IMR-90 (cell line): ENCODE data around the gene RCN2. TPM values are rescaled to one million over a fixed set of nuclear protein-coding genes. Genes with fewer than 3 reads are reported as not detected.
"Not testable (repeated sequence)": the region's sequence is repeated elsewhere in the genome, so short reads cannot be mapped to it uniquely, and the experiment has no call there.

Source experiments
- ATAC-seq: fragments of 200-7000 bp; cut with Tn5 transposase; 2 replicates; pipeline ENCODE4 v1.9.1; 2020; ENCODE audit warnings: low read depth, mild to moderate bottlenecking, moderate library complexity
- BruUV-seq: library from RNA; stranded (reverse); fragments of 400-500 nt; replicated peaks from 2 replicates; lab custom pipeline; 2021; lab: Mats Ljungman, UMichigan
- CTCF ChIA-PET: fragments of 300-600 bp; formaldehyde crosslinking; extraction: SDS; loops from one replicate; lab custom pipeline; 2021; ENCODE audit warnings: antibody characterized with exemption; lab: Yijun Ruan, JAX
- POLR2A ChIA-PET: fragments of 300-600 bp; sonication (Branson Sonifier 250); formaldehyde crosslinking; loops from one replicate; lab custom pipeline; 2022; ENCODE audit warnings: antibody characterized with exemption; ENCODE audit not compliant: unreplicated experiment; lab: Charles Lee
- DNase-seq: peaks from one replicate; pipeline ENCODE4 v3.0.0; 2013
- H2AFZ ChIP-seq: replicated peaks from 2 replicates; pipeline ENCODE3; 2013; ENCODE audit warnings: low read length, mild to moderate bottlenecking; ENCODE audit not compliant: poor library complexity
- H2AK5ac ChIP-seq: 2 replicates; pipeline ENCODE4 v1.6.1; 2013; ENCODE audit warnings: low read depth, low read length, inconsistent platforms
- H2AK9ac ChIP-seq: replicated peaks from 2 replicates; pipeline ENCODE3; 2013; ENCODE audit warnings: mild to moderate bottlenecking, low read depth, low read length, moderate library complexity; ENCODE audit not compliant: poor library complexity
- H2BK120ac ChIP-seq: 2 replicates; pipeline ENCODE4 v1.6.1; 2013; ENCODE audit warnings: low read depth, low read length, inconsistent platforms
- H2BK15ac ChIP-seq: 3 replicates; pipeline ENCODE4 v1.6.1; 2013; ENCODE audit warnings: low read depth, low read length, inconsistent platforms
- H2BK20ac ChIP-seq: 2 replicates; pipeline ENCODE4 v1.6.1; 2013; ENCODE audit warnings: low read depth, mild to moderate bottlenecking, inconsistent platforms, low read length, moderate library complexity
- H2BK5ac ChIP-seq: 2 replicates; pipeline ENCODE4 v1.6.1; 2013; ENCODE audit warnings: mild to moderate bottlenecking, low read depth, low read length, inconsistent platforms; ENCODE audit not compliant: poor library complexity, severe bottlenecking
- H3K14ac ChIP-seq: replicated peaks from 2 replicates; pipeline ENCODE4 v1.6.1; 2013; ENCODE audit warnings: low read depth, low read length, inconsistent platforms
- H3K18ac ChIP-seq: 2 replicates; pipeline ENCODE4 v1.6.1; 2013; ENCODE audit warnings: low read depth, low read length, control low read depth
- H3K23ac ChIP-seq: 2 replicates; pipeline ENCODE4 v1.6.1; 2013; ENCODE audit warnings: low read depth, low read length, inconsistent platforms
- H3K27ac ChIP-seq: 2 replicates; pipeline ENCODE4 v1.5.1; 2013; ENCODE audit warnings: mild to moderate bottlenecking, control low read depth, low read length; ENCODE audit not compliant: insufficient read depth
- H3K27me3 ChIP-seq: 2 replicates; pipeline ENCODE4 v1.6.1; 2013; ENCODE audit warnings: low read length; ENCODE audit not compliant: control insufficient read depth, insufficient read depth
- H3K36me3 ChIP-seq: 2 replicates; pipeline ENCODE4 v1.6.1; 2013; ENCODE audit warnings: low read length, mixed read lengths; ENCODE audit not compliant: control insufficient read depth, insufficient read depth
- H3K4ac ChIP-seq: 2 replicates; pipeline ENCODE4 v1.6.1; 2013; ENCODE audit warnings: low read depth, low read length, inconsistent platforms
- H3K4me1 ChIP-seq: 2 replicates; pipeline ENCODE4 v1.6.1; 2013; ENCODE audit warnings: low read length, mixed read lengths; ENCODE audit not compliant: control insufficient read depth, insufficient read depth
- H3K4me2 ChIP-seq: 2 replicates; pipeline ENCODE4 v1.6.1; 2013; ENCODE audit warnings: low read depth, mild to moderate bottlenecking, control low read depth, low read length, moderate library complexity
- H3K4me3 ChIP-seq: 2 replicates; pipeline ENCODE4 v1.5.1; 2013; ENCODE audit warnings: low read depth, mild to moderate bottlenecking, control low read depth, low read length, moderate library complexity; ENCODE audit not compliant: insufficient read depth
- H3K56ac ChIP-seq: 2 replicates; pipeline ENCODE4 v1.6.1; 2013; ENCODE audit warnings: low read length, inconsistent platforms; ENCODE audit not compliant: insufficient read depth; ENCODE audit errors: extremely low read depth
- H3K79me1 ChIP-seq, 2 experiments: 2 replicates each; pipeline ENCODE4 v1.6.1; 2013; ENCODE audit warnings: low read length in 2 of 2, inconsistent platforms in 1 of 2, low read depth in 1 of 2
- H3K9ac ChIP-seq: 2 replicates; pipeline ENCODE4 v1.6.1; 2013; ENCODE audit warnings: low read depth, low read length, control low read depth
- H3K9me1 ChIP-seq: 2 replicates; pipeline ENCODE4 v1.6.1; 2013; ENCODE audit warnings: low read length, inconsistent platforms; ENCODE audit not compliant: insufficient read depth
- H3K9me3 ChIP-seq: 2 replicates; pipeline ENCODE4 v1.6.1; 2013; ENCODE audit warnings: low read length; ENCODE audit not compliant: control insufficient read depth, insufficient read depth
- H4K20me1 ChIP-seq: 2 replicates; pipeline ENCODE4 v1.6.1; 2013; ENCODE audit warnings: low read length, inconsistent platforms; ENCODE audit not compliant: insufficient read depth
- H4K5ac ChIP-seq: 2 replicates; pipeline ENCODE4 v1.6.1; 2013; ENCODE audit warnings: mild to moderate bottlenecking, low read depth, low read length, control low read depth
- H4K8ac ChIP-seq, 2 experiments: 2 replicates each; pipeline ENCODE4 v1.6.1; 2013; ENCODE audit warnings: low read depth in 2 of 2, low read length in 2 of 2, control low read depth in 1 of 2, inconsistent platforms in 1 of 2
- H4K91ac ChIP-seq: 2 replicates; pipeline ENCODE4 v1.6.1; 2013; ENCODE audit warnings: low read depth, low read length, inconsistent platforms; ENCODE audit not compliant: insufficient read depth
- CEBPB ChIP-seq: IDR thresholded peaks from 2 replicates; pipeline ENCODE4 v1.6.1; 2012; ENCODE audit warnings: low read depth, low read length, improper control_type of control experiment
- CHD1 ChIP-seq: IDR thresholded peaks from 2 replicates; pipeline ENCODE4 v1.6.1; 2012; ENCODE audit warnings: low read depth, low read length, improper control_type of control experiment
- FOS ChIP-seq: fragments of 150-350 bp; IDR thresholded peaks from 2 replicates; pipeline ENCODE4 v1.6.1; 2016; ENCODE audit warnings: low read depth, low read length
- NFE2L2 ChIP-seq: fragments of 150-350 bp; IDR thresholded peaks from 2 replicates; pipeline ENCODE4 v1.6.1; 2016; ENCODE audit warnings: low read depth, mild to moderate bottlenecking, low read length
- RCOR1 ChIP-seq: IDR thresholded peaks from 2 replicates; pipeline ENCODE4 v1.6.1; 2012; ENCODE audit warnings: mild to moderate bottlenecking, low read length, improper control_type of control experiment; ENCODE audit not compliant: insufficient replicate concordance
- RFX5 ChIP-seq: IDR thresholded peaks from 2 replicates; pipeline ENCODE4 v1.8.0; 2012; ENCODE audit warnings: low read depth, mild to moderate bottlenecking, low read length, moderate library complexity
- WGBS, 2 experiments: methylation state at CpG; one replicate each; pipeline versions ENCODE4 v1.1.5 to v1.1.7; 2013; ENCODE audit warnings: missing lambda C conversion rate in 2 of 2; ENCODE audit not compliant: insufficient read length in 1 of 2; ENCODE audit errors: extremely low coverage in 2 of 2; 5-methylcytosine and 5-hydroxymethylcytosine counted together
- dilution Hi-C: fragments of 300-500 bp; cut with HindIII; formaldehyde crosslinking; loops from one replicate; pipeline ENCODE4 v1.14.3; 2018; ENCODE audit warnings: low sequenced_read_pairs; ENCODE audit not compliant: unreplicated experiment
- in situ Hi-C: fragments of 300-500 bp; cut with MboI; formaldehyde crosslinking; loops from 3 replicates; pipeline ENCODE4 v1.14.3; 2019; ENCODE audit warnings: low sequenced_read_pairs, inconsistent platforms, mixed read lengths
- intact Hi-C: fragments of 100-400 bp; cut with micrococcal nuclease; formaldehyde crosslinking; loops from 2 replicates; pipeline ENCODE4 v1.10.0; 2022
- polyA plus RNA-seq, 3 experiments: library from polyadenylated mRNA; depleted of rRNA; stranded (reverse); fragments of >200 nt; gene quantifications; 2 replicates each; pipeline ENCODE4 v1.2.3, GENCODE V29; 2012; ENCODE audit warnings: low replicate concordance in 1 of 3
- total RNA-seq: library from RNA; depleted of rRNA; stranded (reverse); fragments of >200 nt; gene quantifications from 2 replicates; pipeline ENCODE4 v1.2.3, GENCODE V29; 2012

The RCN2 gene
- total and polyA plus RNA-seq, 2 of the 4 experiments (the other 2 are of a cell fraction) = 12.0 to 56.5 TPM

GRCh38 chr15:76898102-76898501 lies 33.4 kb upstream of the RCN2 start:
- Histone ChIP-seq H2BK120ac (no peak overlapping the region), H2BK15ac (no peak overlapping the region), H2AK5ac (no peak overlapping the region), H2BK5ac (no peak overlapping the region), H4K5ac (no peak overlapping the region), H3K79me1 (peaks cover 24 to 28% of the 10 kb centered on the region in 2 experiments), H4K91ac (no peak overlapping the region), H3K4me1 (peaks cover 1% of the 10 kb centered on the region; the same call in 1 of the 2 replicates), H3K27ac (no peak overlapping the region), H3K27me3 (no peaks in the 10 kb centered on the region), H3K9me1 (no peaks in the 10 kb centered on the region), H4K20me1 (no peaks in the 10 kb centered on the region; the same call in none of the 2 replicates), H3K23ac (no peak overlapping the region), H2AFZ (no peak overlapping the region), H3K14ac (no peak overlapping the region), H3K18ac (no peak overlapping the region), H3K4me3 (no peak overlapping the region), H3K56ac (no peak overlapping the region), H3K9me3 (no peaks in the 10 kb centered on the region), H3K36me3 (no peaks in the 10 kb centered on the region), H2AK9ac (no peak overlapping the region), H3K4ac (no peak overlapping the region), H2BK20ac (no peak overlapping the region), H4K8ac (no peak overlapping the region), H3K9ac (no peak overlapping the region), H3K4me2 (no peak overlapping the region)
- ChIA-PET POLR2A (no interaction called here), CTCF (no interaction called here)
- DNase-seq (peak; percentile 29), ATAC-seq (no peak)
- WGBS, 2 experiments = no CpG with 5 or more reads among the region's 4 CpGs
- no TSS peak for BruUV-seq
- intact Hi-C loops (no loop called here), dilution Hi-C loops (no loop called here), in situ Hi-C loops (no loop called here)
- TF ChIP-seq FOS (no peak), CHD1 (no peak), RCOR1 (no peak), RFX5 (no peak), NFE2L2 (no peak), CEBPB (no peak)

- intact Hi-C loops, H3K23ac ChIP-seq, POLR2A ChIA-PET, in situ Hi-C loops, DNase-seq, H3K14ac ChIP-seq, H4K91ac ChIP-seq, H3K27ac ChIP-seq, H3K27me3 ChIP-seq, ATAC-seq, dilution Hi-C loops, H2BK120ac ChIP-seq, H4K20me1 ChIP-seq, H3K36me3 ChIP-seq, H3K9ac ChIP-seq, H2AK9ac ChIP-seq, H2BK5ac ChIP-seq, H2BK15ac ChIP-seq, H3K4me1 ChIP-seq, BruUV-seq, H2AFZ ChIP-seq, H3K9me1 ChIP-seq, H3K9me3 ChIP-seq, H2BK20ac ChIP-seq, H3K4me2 ChIP-seq, H3K4me3 ChIP-seq, H3K56ac ChIP-seq, H4K5ac ChIP-seq, H3K4ac ChIP-seq, H2AK5ac ChIP-seq, H3K18ac ChIP-seq, H4K8ac ChIP-seq, CTCF ChIA-PET: not testable (repeated sequence)
- 98% methylated on average over 7 of the region's 39 CpGs; no CpG with 5 or more reads in 1 of the 2 experiments for WGBS, 2 experiments
- peaks cover 22 to 32% of the 10 kb centered on the region in 2 experiments for H3K79me1 ChIP-seq
These were observed 32.2 kb upstream of the RCN2 start for GRCh38 chr15:76899176-76899930.
